OCI-LY7 (cell line): Measurements from ENCODE around the gene REC8. TPM values are rescaled to one million over a fixed set of nuclear protein-coding genes. Genes with fewer than 3 reads are reported as not detected.

Experiments used
- BruUV-seq: library from RNA; stranded (reverse); fragments of 400-500 nt; replicated peaks from 2 replicates; lab custom pipeline; 2021; lab: Mats Ljungman, UMichigan
- CTCF ChIA-PET: fragments of 300-600 bp; sonication (Branson Sonifier 250); formaldehyde crosslinking; loops from one replicate; lab custom pipeline; 2022; ENCODE audit warnings: antibody characterized with exemption; ENCODE audit not compliant: unreplicated experiment; lab: Charles Lee
- POLR2A ChIA-PET: fragments of 300-600 bp; sonication (Branson Sonifier 250); formaldehyde crosslinking; loops from one replicate; lab custom pipeline; 2022; ENCODE audit warnings: antibody characterized with exemption; lab: Charles Lee
- DNase-seq: peaks from one replicate; pipeline ENCODE4 v3.0.0-alpha.2; 2015; ENCODE audit warnings: low spot score
- H2AFZ ChIP-seq: fragments of 200-600 bp; sonication (generic), shearing (Covaris generic); 2 replicates; pipeline ENCODE4 v1.6.1; 2014; ENCODE audit warnings: mild to moderate bottlenecking, antibody characterized with exemption, low read length, moderate library complexity
- H3K27ac ChIP-seq: fragments of 200-600 bp; sonication (generic); 2 replicates; pipeline ENCODE4 v1.5.1; 2014; ENCODE audit warnings: mixed run types, low read depth, mild to moderate bottlenecking, moderate library complexity, low read length, inconsistent platforms; ENCODE audit not compliant: poor library complexity, severe bottlenecking
- H3K36me3 ChIP-seq: fragments of 200-600 bp; sonication (generic); 2 replicates; pipeline ENCODE4 v1.6.1; 2014; ENCODE audit warnings: mild to moderate bottlenecking, antibody characterized with exemption, low read length, moderate library complexity, mixed read lengths; ENCODE audit not compliant: insufficient read depth
- H3K4me1 ChIP-seq: fragments of 200-600 bp; sonication (generic); 2 replicates; pipeline ENCODE4 v1.5.1; 2014; ENCODE audit warnings: mild to moderate bottlenecking, low read length; ENCODE audit not compliant: insufficient read depth, poor library complexity, severe bottlenecking
- H3K4me2 ChIP-seq: fragments of 200-600 bp; sonication (generic); 2 replicates; pipeline ENCODE4 v1.6.1; 2014; ENCODE audit warnings: mild to moderate bottlenecking, low read length
- H3K4me3 ChIP-seq: fragments of 200-600 bp; sonication (generic); 2 replicates; pipeline ENCODE4 v1.5.1; 2014; ENCODE audit warnings: mild to moderate bottlenecking, low read depth, low read length; ENCODE audit not compliant: poor library complexity, severe bottlenecking
- H3K79me2 ChIP-seq: fragments of 200-600 bp; sonication (generic); 2 replicates; pipeline ENCODE4 v1.6.1; 2016; ENCODE audit warnings: low read depth, mild to moderate bottlenecking, low read length, moderate library complexity, mixed read lengths; ENCODE audit not compliant: insufficient read depth
- H3K9me2 ChIP-seq: fragments of 200-600 bp; sonication (generic); 2 replicates; pipeline ENCODE4 v1.6.1; 2016; ENCODE audit warnings: mild to moderate bottlenecking, low read length, mixed read lengths; ENCODE audit not compliant: insufficient read depth
- H3K9me3 ChIP-seq: fragments of 200-600 bp; sonication (generic); 2 replicates; pipeline ENCODE4 v1.6.1; 2014; ENCODE audit warnings: mild to moderate bottlenecking, mixed run types, low read length, mixed read lengths
- H4K20me1 ChIP-seq: fragments of 200-600 bp; sonication (generic); 2 replicates; pipeline ENCODE4 v1.6.1; 2014; ENCODE audit warnings: mild to moderate bottlenecking, antibody characterized with exemption, low read length, moderate library complexity, mixed read lengths; ENCODE audit not compliant: insufficient read depth
- EZH2phosphoT487 ChIP-seq: fragments of 200-600 bp; sonication (generic); IDR thresholded peaks from 2 replicates; pipeline ENCODE4 v1.6.1; 2018; ENCODE audit warnings: low read depth, borderline replicate concordance, mild to moderate bottlenecking, mixed run types, antibody characterized with exemption, low read length, moderate library complexity, mixed read lengths
- intact Hi-C: fragments of 100-400 bp; cut with micrococcal nuclease; formaldehyde crosslinking; loops from one replicate; pipeline ENCODE4 v1.10.0; 2022; ENCODE audit not compliant: unreplicated experiment
- total RNA-seq, 2 experiments: library from RNA; depleted of rRNA in 1 of 2; stranded (reverse); fragments of >200 nt in 1 of 2; shearing (Covaris generic) in 1 of 2; gene quantifications; 2 replicates each; pipeline ENCODE4 v1.2.3, GENCODE V29; 2014 to 2022
- TF ChIP-seq, protein P1 (sequence below): fragments of 200-600 bp; sonication (generic); conservative IDR thresholded peaks from 2 replicates; pipeline ENCODE4 v1.5.1; 2014; ENCODE audit warnings: mild to moderate bottlenecking, antibody characterized with exemption, low read length, moderate library complexity, mixed read lengths

The REC8 gene
- total RNA-seq, 2 experiments from 2014 or later, result 9.8 to 14.2 TPM

GRCh38 chr14:24122898-24123297 is 49.0 kb upstream of the REC8 start:
- Histone ChIP-seq H3K9me2 (no peaks in the 10 kb centered on the region), H3K36me3 (peaks cover 50% of the 10 kb centered on the region), H3K4me2 (no peak overlapping the region), H3K79me2 (no peaks in the 10 kb centered on the region), H3K4me1 (peaks cover 8% of the 10 kb centered on the region), H3K9me3 (no peaks in the 10 kb centered on the region), H2AFZ (no peak overlapping the region), H3K4me3 (no peak overlapping the region), H4K20me1 (no peaks in the 10 kb centered on the region), H3K27ac (no peak overlapping the region)
- DNase-seq, result no peak
- no peak for TF ChIP-seq EZH2phosphoT487
- TF ChIP-seq, protein P1, sequence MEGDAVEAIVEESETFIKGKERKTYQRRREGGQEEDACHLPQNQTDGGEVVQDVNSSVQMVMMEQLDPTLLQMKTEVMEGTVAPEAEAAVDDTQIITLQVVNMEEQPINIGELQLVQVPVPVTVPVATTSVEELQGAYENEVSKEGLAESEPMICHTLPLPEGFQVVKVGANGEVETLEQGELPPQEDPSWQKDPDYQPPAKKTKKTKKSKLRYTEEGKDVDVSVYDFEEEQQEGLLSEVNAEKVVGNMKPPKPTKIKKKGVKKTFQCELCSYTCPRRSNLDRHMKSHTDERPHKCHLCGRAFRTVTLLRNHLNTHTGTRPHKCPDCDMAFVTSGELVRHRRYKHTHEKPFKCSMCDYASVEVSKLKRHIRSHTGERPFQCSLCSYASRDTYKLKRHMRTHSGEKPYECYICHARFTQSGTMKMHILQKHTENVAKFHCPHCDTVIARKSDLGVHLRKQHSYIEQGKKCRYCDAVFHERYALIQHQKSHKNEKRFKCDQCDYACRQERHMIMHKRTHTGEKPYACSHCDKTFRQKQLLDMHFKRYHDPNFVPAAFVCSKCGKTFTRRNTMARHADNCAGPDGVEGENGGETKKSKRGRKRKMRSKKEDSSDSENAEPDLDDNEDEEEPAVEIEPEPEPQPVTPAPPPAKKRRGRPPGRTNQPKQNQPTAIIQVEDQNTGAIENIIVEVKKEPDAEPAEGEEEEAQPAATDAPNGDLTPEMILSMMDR, result no peak
- BruUV-seq, result no TSS peak
- intact Hi-C loops, result no loop called here
- ChIA-PET CTCF (no interaction called here), POLR2A (interaction anchor here (0.7 to 0.8 kb wide), 2 partner anchors 13 to 14 kb away, joined by 3 read pairs; partner anchors contain the start of gene PSME1)

GRCh38 chr14:24123424-24124417 is 48.2 kb upstream of the REC8 start:
- Histone ChIP-seq H3K9me3 (no peaks in the 10 kb centered on the region), H3K4me2 (no peak overlapping the region), H2AFZ (no peak overlapping the region), H4K20me1 (no peaks in the 10 kb centered on the region), H3K9me2 (no peaks in the 10 kb centered on the region), H3K36me3 (peaks cover 42% of the 10 kb centered on the region), H3K4me1 (peaks cover 14% of the 10 kb centered on the region), H3K79me2 (no peaks in the 10 kb centered on the region), H3K4me3 (no peak overlapping the region), H3K27ac (no peak overlapping the region)
- TSS peak; percentile 70 for BruUV-seq
- DNase-seq, result no peak
- ChIA-PET CTCF (interaction anchor here (1.4 kb wide), 1 partner anchor 9 kb away, joined by 5 read pairs; the partner anchor contains the start of genes DCAF11 and NRL), POLR2A (interaction anchor here (0.7 to 1.3 kb wide), 3 partner anchors 9 to 15 kb away, joined by 3 to 8 read pairs (median 3); partner anchors contain the start of genes DCAF11, NRL and PSME1)
- TF ChIP-seq, protein P1, result no peak
- TF ChIP-seq EZH2phosphoT487, result no peak
- intact Hi-C loops, result no loop called here
